ENCODE measurements around the gene ADH1C.

GRCh38 chr4:99390055-99390454 is 37.5 kb upstream of the ADH1C start:
- TF ChIP-seq, protein P1, sequence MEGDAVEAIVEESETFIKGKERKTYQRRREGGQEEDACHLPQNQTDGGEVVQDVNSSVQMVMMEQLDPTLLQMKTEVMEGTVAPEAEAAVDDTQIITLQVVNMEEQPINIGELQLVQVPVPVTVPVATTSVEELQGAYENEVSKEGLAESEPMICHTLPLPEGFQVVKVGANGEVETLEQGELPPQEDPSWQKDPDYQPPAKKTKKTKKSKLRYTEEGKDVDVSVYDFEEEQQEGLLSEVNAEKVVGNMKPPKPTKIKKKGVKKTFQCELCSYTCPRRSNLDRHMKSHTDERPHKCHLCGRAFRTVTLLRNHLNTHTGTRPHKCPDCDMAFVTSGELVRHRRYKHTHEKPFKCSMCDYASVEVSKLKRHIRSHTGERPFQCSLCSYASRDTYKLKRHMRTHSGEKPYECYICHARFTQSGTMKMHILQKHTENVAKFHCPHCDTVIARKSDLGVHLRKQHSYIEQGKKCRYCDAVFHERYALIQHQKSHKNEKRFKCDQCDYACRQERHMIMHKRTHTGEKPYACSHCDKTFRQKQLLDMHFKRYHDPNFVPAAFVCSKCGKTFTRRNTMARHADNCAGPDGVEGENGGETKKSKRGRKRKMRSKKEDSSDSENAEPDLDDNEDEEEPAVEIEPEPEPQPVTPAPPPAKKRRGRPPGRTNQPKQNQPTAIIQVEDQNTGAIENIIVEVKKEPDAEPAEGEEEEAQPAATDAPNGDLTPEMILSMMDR (IDR thresholded peaks at IDR 0.05), result no peak
- no peak for TF ChIP-seq POLR2A (IDR thresholded peaks at IDR 0.05)
